Globus pallidus (tissue), 1 donor: ENCODE results near the gene TMEM203.

ENCODE experiments used
- DNase-seq: peaks from one replicate; pipeline ENCODE4 v3.0.0-alpha.2; 2015; ENCODE audit warnings: low spot score

The TMEM203 gene

DNA sequence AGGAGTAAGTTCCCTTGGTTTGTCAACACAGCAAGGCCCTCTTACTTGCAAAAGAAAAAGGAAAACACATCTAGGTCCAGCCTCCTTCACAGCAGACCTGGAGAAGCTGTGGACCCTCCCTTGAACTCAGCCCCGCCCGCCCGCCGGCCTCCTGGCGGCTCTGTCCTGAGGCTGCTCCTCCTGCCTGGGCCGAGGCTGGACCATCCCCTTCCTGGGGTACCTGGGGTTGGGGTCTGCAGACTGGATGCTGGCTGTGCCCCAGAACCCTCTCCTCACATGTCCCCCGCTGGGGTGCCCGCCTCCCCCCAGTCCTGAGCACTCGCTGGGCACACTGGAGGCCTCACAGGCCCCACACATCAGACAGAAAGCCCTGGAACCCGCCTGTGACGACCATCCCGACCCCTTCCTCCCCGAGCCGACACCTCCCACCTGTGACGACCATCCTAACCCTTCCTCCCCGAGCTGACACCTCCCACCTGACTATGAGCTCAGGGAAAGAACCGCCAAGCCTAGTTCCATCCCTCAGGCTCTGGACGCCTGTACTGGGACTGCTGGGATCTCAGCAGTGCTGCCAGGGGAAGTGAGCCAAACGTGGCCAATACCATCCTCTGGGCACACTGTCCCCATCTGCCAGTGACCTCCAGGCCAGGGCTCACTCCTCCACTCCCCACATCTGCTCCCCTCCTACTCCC is 26.4 kb downstream of the TMEM203 start:
- DNase-seq: no peak

DNA sequence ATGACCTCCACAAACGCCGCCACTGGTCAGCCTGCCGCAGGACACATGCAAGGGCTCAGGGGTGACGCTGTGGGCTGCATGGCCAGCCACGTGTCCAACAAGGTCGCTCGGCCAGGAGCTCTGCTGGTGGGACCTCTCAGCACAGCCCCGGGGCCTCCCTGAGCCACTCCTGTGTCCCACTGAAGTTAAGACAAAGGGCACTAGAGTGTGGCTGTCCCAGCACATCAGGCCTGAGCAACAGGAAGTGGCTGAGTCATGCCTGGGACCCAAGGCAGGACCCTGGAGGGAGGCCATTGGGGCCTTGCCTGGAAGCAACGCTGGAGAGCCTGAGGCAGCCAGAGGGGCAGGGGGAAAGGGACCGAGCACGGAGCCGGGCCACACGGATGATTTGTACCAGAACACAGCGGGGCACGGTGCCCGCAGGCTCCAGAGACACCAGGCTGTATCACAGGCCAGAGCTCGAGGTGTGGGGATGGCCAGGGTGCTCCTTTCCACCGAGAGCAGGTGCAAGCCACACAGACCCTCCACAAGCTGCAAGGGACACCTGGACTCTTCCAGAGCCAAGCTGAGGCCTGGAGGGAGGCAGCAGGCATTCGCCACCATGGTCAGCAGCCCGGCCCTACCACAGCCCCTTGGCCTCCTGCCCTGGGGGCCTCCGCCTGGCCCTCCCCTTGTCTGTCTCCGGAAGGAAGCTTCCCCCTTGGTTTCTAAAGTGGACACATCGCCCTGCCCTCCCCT is 27.1 kb downstream of the TMEM203 start:
- DNase-seq: no peak

DNA sequence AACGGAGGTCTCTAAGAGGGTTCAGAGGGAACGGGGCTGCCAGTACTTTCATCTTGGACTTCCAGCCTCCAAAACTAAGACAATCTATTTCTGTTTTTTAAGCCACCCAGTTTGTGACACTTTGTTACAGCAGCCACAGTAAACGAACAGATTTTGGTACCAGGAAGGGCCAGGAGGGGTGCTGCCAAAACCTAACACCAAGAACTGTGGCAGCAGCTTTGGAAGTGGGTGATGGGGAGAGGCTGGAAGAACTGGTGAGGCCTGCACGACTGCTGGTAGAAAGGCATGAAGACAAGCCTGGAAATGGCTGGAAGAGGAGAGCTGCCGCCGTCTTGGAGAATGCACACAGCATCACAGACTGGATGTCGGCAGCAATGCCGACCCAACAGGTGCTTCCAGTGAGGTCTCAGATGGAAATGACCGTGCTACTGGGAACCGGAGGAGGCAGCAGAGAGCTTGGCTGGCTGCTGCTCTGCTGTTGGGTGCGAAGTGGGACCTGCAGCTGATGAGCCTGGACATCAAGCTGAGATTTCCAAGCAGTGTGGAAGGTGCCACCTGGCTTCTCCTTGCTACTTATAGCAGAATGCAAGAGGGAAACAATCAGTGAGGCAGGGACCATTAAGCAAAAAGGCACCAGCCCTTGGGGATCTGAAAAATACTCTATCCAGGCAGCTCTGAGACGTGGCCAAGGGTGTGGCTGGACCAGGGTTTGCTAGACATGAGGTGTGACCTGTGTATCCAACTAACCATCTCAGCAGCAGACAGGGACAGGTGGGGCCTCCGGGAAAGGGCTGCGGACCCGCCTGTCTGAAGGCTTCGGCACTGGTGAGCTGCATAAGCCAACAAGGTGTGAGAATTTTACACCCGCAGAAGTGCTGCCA is 28.9 kb downstream of the TMEM203 start:
- no peak for DNase-seq

DNA sequence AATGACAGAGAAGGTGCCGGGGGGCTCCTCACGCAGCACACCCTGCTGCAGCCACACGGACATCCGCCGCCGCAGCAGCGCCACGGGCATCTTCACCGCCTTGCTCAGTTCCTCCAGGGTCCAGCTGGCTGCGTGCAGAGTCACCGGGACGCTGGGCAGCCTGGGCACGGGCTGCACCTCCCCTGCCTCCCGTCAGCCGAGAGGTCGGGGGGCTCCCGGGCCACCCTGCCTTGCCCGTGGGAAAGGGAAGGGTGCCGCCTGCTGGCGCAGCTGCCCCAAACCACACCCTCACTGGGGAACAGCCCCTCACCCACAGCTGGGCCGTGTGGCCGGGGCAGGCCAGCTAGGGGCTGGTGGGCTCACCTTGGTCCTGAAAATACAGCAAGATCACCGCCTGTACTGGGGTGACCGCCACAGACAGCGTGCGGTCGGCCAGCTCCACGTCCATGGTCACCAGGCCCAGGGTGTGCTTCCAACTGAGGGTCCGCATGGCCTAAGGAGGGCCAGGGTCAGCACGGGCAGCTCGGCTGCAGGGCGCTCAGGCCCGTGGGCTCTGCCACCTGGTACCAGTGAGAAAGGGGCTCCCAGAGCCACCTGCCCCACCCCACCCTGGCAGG is 30.0 kb downstream of the TMEM203 start:
- DNase-seq: no peak

DNA sequence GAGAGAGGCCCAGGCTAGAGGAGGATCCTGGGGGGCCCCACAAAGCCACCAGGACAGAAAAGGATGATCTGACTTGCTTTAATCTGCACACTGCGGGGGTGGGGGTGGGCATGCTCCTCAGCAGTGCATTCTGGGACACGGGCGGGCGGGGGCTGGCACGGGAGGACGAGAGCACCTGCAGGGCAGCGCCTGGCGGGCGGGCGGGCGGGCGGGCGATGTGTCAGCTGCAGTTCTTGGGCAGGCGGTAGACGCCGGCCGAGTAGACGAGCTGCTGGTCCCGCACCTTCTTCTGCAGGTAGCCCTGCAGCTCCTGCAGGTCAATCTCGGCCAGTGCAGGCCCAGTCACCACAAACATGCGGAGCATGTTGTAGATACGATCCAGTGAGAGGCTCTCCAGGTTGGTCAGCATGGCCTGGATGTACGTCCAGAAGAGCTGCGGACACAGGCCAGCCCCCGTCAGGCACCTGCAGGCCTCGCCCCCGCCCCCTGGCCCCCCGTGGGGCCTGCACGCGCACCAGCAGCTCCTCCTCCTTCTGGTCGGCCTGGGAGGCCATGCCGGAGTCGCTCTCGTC is 30.6 kb downstream of the TMEM203 start:
- no peak for DNase-seq

DNA sequence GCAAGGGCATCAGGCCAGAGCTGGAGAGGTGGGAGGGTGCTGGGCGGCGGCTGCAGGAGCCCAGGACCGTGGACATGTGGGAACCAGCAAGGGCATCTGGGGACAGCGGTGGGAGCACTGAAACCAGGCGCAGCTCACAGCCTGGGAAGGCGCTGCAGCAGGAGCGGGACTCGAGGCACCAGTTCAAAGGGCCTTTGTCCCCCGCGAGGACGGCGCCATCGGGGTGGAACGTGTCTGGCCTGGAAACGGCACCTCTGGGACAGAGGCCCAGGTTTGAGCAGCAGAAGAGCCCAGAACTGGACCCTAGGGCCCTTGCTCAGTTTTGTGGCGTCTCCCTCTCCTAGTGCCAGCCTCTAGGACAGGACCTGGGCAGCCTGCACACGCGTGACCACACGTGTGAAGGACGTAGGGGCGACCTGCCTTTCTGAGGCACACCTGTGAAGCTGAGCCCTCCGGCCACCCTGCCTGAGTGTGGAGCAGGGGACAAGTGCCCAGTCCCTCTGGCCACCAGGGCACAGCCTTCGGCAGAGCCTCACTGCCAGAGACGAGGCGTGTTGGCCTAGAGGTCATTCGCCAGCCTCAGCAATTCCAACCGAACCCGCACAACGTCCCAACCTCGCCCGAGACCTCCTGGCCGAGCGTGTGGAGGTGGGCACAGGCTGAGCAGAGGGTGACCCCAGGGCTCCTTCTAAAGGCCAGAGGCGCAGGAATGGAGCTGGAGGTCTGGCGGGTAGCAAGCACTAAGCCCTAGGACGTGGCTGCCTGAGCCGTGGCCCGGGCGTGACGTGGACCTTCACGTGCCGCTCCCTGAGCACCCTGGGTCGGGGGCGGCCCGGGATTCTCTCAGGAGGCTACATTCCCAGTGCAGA is 31.4 kb downstream of the TMEM203 start:
- DNase-seq: no peak

DNA sequence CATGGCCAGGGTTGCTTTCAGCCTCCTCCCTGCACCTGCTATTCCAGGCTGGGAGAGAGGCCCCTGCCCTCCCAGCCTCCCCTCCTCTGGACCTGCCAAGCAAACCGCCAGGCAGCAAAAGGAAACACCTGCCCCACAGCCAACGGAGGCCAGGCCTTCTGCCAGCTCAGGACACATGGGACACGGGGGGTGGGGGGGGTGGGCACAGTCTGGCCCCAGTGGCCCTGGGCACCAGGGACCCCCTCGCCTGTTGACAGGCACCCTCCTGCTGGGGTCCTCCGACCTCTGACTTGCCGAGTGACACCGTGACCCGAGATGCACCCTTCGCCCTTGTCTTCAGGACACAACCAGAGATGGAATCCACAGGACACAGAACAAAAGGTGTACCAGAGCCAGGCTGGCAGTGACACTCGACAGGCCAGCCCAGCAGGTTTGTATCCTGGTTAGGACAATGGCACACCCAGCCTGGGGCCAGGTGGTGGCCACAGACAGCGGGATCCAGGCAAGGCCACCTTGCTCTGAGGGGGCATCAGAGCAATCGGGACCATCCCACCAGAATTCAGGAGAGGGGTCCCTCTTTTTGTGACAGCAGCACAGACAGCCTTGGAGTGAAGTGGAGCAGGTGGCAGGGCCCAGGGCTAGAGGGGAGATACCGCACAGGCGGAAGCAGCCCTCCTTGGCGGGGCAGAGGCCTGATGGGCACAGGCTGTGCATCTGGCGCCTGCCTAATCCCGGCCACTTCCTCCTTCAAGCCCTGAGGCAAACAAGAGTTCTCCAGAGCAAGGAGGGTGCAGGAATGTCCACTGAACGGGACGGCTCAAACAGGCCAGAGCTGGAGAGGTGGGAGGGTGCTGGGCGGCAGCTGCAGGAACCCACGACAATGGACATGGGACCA is 32.3 kb downstream of the TMEM203 start:
- DNase-seq: no peak

DNA sequence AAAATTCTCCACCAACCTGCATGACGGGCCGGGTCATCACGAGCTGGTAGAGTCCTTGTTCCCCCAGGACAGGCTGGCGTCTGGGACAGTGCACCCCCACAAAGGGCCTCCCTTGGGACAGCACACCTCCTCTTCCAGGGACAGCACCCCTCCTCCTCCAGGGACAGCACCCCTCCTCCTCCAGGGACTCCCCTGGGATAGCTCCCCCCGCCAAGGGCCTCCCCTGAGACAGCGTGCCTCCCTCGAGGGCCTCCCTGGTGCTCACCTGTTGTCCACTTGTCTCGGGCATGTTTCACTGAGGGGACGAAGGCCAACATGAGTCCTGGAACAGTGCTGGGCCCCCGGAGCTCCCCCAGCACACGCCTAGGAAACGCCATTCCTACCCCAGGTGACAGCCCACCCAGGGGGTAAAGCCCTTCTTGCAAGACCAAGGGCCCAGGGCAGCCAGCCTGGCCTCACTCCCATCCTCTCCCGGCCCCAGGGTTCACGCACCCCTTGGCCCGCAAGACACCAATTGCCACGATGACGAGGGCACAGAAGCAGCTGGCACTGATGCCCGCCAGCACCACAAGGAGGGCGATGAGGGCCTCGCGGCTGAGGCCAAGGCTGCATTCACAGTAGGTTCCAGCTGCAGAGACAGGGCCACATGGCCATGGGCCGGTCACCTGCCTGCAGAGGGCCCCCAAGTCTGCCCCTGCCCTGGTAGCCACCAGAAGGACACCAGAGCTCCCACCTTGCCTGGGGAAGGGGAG is 34.1 kb downstream of the TMEM203 start:
- no peak for DNase-seq

DNA sequence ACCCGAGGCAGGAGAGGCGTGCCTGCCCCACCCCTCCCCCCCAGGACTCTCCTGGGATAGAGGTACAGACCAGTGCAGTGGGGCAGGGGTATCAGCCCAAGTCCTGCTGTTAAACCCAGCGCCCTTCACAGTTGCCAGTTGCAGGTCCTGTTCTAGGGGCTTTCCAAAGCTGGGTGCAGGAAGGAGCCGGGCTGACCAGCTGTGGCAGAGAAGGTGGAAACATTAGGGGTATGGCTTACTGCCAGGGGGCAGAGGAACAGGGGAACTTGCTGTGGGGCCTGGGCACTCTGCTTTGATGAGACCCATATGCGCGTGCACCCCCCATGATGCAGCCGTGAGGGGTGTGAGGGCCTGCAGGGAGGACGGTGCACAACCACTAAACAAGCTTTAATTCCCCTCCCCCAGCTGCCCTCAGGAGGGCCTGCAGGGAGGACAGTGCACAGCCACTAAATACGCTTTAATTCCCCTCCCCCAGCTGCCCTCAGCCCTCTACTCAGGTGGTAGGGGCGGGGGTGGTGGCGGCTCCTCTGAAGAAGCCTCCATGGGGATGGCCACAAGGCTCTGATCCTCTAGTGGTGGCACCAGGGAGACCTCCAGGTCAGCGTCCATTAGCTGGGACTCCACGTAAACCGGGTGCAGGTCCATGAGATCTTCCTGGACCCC is 34.8 kb downstream of the TMEM203 start:
- DNase-seq: no peak

DNA sequence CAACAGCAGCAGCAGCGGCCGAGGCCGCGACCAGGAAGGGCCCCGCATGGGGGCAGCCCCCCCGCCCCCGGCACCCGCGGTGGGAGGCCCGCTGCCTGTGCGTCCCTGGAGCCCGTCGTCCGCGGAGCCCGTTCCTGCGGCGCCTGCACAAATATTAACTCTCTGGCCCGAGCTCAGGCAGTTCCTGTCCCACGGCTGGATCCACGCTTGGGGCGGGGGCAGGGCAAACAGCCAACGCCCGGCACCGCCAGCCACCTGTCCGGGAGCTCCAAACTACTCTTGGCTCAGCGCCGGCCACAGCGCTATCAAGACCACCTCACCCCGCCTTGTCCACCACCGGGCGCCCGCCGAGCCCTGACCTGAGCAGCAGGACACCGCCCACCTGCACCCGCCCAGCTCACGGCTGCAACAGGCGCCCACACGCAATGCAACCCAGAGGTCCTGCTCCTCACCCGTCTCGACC is 35.5 kb downstream of the TMEM203 start, which contains the start of gene LRRC26:
Gene LRRC26 (minus strand): TSS at position 156 of the 463 bp plus-strand sequence. CDS start 108 bp downstream, at position 48.
- DNase-seq: no peak

DNA sequence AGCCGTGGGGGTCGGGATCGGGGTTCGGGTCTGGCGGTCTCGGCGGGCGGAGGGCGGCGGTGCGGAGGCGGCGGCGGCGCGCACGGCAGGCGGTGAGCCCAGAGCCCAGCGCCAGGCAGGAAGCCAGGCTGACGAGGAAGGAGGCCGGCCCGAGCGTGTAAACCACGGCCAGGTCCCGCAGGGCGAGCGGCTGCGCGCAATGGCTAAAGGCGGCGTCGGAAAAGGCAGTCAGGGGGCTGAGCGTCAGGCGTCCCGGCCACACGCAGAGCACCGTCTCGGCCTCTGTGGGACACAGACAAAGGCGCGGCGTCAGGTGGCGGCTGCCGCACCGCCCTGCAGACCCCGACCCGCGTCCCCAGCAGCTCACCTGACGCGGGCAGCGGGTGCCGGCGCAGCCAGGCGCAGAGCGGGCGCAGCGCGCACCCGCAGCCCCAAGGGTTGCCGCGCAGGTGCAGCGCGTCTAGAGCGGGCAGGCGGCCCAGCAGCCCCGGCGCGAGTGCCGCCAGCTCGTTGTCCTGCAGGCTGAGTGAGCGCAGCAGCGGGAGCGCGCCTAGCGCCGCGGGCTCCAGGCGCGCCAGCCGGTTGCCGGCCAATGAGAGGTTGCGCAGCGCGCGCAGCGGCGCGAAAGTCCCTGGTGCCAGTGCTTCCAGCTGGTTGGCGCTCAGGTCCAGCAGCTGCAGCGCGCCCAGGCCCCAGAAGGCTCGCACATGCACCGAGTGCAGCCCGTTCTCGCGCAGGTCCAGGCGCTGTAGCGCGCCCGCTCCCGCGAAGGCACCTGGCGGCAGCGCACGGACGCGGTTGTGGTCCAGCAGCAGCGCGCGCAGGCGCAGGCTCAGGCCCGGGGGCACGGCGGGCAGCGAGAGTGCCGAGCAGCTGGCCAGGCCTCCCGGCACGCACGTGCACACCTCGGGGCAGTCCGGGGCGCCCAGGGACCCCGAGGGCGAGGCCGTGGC is 36.3 kb downstream of the TMEM203 start:
- DNase-seq: no peak

DNA sequence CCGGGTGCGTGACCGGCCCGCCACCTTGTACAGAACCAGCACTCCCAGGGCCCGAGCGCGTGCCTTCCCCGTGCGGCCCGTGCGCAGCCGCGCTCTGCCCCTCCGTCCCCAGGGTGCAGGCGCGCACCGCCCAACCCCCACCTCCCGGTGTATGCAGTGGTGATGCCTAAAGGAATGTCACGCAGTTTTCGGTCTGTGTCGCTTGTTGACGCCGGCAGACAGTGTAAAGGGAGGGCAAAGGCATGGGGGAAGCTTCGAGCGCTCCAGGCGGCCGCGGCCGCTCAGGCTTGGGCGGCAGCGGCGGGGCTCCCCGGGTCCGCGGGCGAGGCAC is 36.9 kb downstream of the TMEM203 start:
- DNase-seq: no peak

DNA sequence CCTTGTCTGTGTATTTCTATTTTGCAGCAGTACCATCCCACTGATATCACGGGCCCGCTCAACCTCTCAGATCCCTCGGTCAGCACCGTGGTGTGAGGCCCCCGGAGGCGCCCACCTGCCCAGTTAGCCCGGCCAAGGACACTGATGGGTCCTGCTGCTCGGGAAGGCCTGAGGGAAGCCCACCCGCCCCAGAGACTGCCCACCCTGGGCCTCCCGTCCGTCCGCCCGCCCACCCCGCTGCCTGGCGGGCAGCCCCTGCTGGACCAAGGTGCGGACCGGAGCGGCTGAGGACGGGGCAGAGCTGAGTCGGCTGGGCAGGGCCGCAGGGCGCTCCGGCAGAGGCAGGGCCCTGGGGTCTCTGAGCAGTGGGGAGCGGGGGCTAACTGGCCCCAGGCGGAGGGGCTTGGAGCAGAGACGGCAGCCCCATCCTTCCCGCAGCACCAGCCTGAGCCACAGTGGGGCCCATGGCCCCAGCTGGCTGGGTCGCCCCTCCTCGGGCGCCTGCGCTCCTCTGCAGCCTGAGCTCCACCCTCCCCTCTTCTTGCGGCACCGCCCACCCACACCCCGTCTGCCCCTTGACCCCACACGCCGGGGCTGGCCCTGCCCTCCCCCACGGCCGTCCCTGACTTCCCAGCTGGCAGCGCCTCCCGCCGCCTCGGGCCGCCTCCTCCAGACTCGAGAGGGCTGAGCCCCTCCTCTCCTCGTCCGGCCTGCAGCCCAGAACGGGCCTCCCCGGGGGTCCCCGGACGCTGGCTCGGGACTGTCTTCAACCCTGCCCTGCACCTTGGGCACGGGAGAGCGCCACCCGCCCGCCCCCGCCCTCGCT is 37.5 kb downstream of the TMEM203 start:
- DNase-seq: no peak

DNA sequence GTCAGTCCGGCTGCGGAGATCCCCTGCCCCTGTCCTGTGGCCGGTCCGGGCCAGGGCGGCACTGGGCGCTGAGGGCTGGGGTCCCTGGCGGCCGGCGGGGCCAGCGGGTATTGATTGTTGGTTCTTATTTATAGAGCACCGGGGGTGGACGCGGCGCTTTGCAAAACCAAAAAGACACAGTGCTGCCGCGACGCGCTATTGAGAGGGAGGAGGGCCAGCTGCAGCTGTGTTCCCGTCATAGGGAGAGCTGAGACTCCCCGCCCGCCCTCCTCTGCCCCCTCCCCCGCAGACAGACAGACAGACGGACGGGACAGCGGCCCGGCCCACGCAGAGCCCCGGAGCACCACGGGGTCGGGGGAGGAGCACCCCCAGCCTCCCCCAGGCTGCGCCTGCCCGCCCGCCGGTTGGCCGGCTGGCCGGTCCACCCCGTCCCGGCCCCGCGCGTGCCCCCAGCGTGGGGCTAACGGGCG is 38.1 kb downstream of the TMEM203 start:
- DNase-seq: no peak

DNA sequence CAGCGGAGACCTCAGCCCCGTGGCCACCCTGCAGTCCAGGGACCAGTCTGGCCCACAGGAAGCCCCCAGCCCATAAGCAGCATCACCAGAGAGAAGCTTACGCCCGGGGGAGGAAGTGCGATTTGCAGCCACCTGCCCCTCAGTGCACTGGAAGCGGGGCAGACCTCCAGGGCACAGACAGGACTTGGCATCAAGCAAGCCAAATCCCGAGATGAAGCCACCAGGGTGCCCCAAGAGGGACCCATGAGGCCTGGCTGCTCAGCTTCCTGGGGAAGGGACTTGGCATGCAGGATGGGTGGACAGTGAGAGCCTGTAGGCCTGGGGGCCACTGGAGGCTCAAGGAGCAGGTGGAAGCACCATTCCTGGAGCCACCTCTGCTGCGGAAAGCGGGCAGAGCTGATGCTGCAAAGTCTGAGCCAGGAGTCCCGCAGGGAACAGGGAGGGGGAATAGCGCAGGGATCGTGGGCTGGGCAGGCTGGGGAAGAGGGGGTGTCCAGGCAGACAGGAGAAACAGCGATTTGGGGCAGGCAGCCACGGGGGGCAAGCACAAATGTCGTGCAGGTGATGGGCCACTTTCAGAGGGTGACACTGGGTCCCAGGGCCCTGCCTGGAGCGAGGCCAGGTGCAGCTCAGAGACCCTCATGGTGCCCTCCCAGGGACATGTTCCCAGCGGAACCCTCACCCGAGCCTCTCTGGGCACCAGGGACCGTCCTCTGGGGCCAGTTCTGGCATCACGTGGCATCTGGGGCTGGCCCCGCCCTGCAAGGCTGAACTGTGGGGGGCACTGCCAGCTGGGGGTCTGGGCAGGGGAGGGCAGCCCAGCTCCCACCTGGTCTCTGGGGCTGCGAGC is 38.8 kb downstream of the TMEM203 start:
- no peak for DNase-seq
